WTC11 (cell line): ENCODE measurements around the gene PLIN3. TPM values are rescaled to one million over a fixed set of nuclear protein-coding genes. Genes with fewer than 3 reads are reported as not detected.
A peak's percentile ranks its signal among the peaks of the same experiment; 100 is the strongest.

Experiments used
- CREB1 ChIP-seq: sonication (generic); formaldehyde crosslinking; IDR thresholded peaks from 2 replicates; pipeline ENCODE4 v1.8.0; 2023; ENCODE audit warnings: mild to moderate bottlenecking, missing genetic modification reagents
- CREM ChIP-seq: sonication (generic); formaldehyde crosslinking; IDR thresholded peaks from 2 replicates; pipeline ENCODE4 v1.8.1; 2022; ENCODE audit warnings: mild to moderate bottlenecking, missing genetic modification reagents, moderate library complexity
- FOXK1 ChIP-seq: sonication (generic); formaldehyde crosslinking; IDR thresholded peaks from 2 replicates; pipeline ENCODE4 v1.8.0; 2022; ENCODE audit warnings: mild to moderate bottlenecking, moderate library complexity, missing genetic modification reagents
- GABPB1 ChIP-seq: sonication (generic); formaldehyde crosslinking; IDR thresholded peaks from 2 replicates; pipeline ENCODE4 v1.8.1; 2023; ENCODE audit warnings: mild to moderate bottlenecking, missing genetic modification reagents
- IRF2 ChIP-seq: sonication (generic); formaldehyde crosslinking; IDR thresholded peaks from 2 replicates; pipeline ENCODE4 v1.8.0; 2022; ENCODE audit warnings: low read depth, missing genetic modification reagents, borderline replicate concordance
- NFYB ChIP-seq: sonication (generic); formaldehyde crosslinking; conservative IDR thresholded peaks from 2 replicates; pipeline ENCODE4 v1.8.0; 2022; ENCODE audit warnings: low read depth, missing genetic modification reagents
- PRRX2 ChIP-seq: fragments of 250-450 bp; sonication (Bioruptor Pico); IDR thresholded peaks from 2 replicates; pipeline ENCODE4 v1.8.0; 2021; ENCODE audit warnings: mild to moderate bottlenecking
- SMAD3 ChIP-seq: sonication (generic); formaldehyde crosslinking; IDR thresholded peaks from 2 replicates; pipeline ENCODE4 v1.8.0; 2022; ENCODE audit warnings: missing genetic modification reagents, mild to moderate bottlenecking, borderline replicate concordance
- TCF7 ChIP-seq: sonication (generic); formaldehyde crosslinking; IDR thresholded peaks from 2 replicates; pipeline ENCODE4 v1.8.0; 2022; ENCODE audit warnings: mild to moderate bottlenecking, low read depth, missing genetic modification reagents, moderate library complexity
- ZBTB21 ChIP-seq: sonication (generic); formaldehyde crosslinking; IDR thresholded peaks from 2 replicates; pipeline ENCODE4 v1.8.1; 2023; ENCODE audit warnings: mild to moderate bottlenecking, missing genetic modification reagents, borderline replicate concordance
- ZNF121 ChIP-seq: sonication (generic); formaldehyde crosslinking; IDR thresholded peaks from 2 replicates; pipeline ENCODE4 v1.8.0; 2023; ENCODE audit warnings: missing genetic modification reagents
- ZNF138 ChIP-seq: sonication (generic); formaldehyde crosslinking; conservative IDR thresholded peaks from 2 replicates; pipeline ENCODE4 v1.8.1; 2022; ENCODE audit warnings: mild to moderate bottlenecking, moderate library complexity, missing genetic modification reagents
- ZNF219 ChIP-seq: sonication (generic); formaldehyde crosslinking; IDR thresholded peaks from 2 replicates; pipeline ENCODE4 v1.8.0; 2023; ENCODE audit warnings: missing genetic modification reagents, mild to moderate bottlenecking, borderline replicate concordance
- ZNF396 ChIP-seq: fragments of 250-450 bp; sonication (Bioruptor Pico); IDR thresholded peaks from 2 replicates; pipeline ENCODE4 v1.8.0; 2021; ENCODE audit warnings: mild to moderate bottlenecking, moderate library complexity, borderline replicate concordance
- ZNF423 ChIP-seq: fragments of 250-450 bp; sonication (Bioruptor Pico); IDR thresholded peaks from 2 replicates; pipeline ENCODE4 v2.1.2; 2022; ENCODE audit warnings: mild to moderate bottlenecking, moderate library complexity
- total RNA-seq: library from RNA; stranded (reverse); gene quantifications from 3 replicates; pipeline ENCODE4 v1.2.3, GENCODE V29; 2021
- TF ChIP-seq, protein P1 (sequence below): sonication (generic); formaldehyde crosslinking; IDR thresholded peaks from 2 replicates; pipeline ENCODE4 v1.8.0; 2023; ENCODE audit warnings: mild to moderate bottlenecking, missing genetic modification reagents
- TF ChIP-seq, protein P2 (sequence below): sonication (generic); formaldehyde crosslinking; IDR thresholded peaks from 2 replicates; pipeline ENCODE4 v1.8.1; 2023; ENCODE audit warnings: mild to moderate bottlenecking, missing genetic modification reagents, moderate library complexity
- TF ChIP-seq, protein P3 (sequence below): sonication (generic); formaldehyde crosslinking; IDR thresholded peaks from 2 replicates; pipeline ENCODE4 v1.8.0; 2022; ENCODE audit warnings: mild to moderate bottlenecking, missing genetic modification reagents
- TF ChIP-seq, protein P4 (sequence below): sonication (generic); formaldehyde crosslinking; IDR thresholded peaks from 2 replicates; pipeline ENCODE4 v1.8.1; 2023; ENCODE audit warnings: mild to moderate bottlenecking, missing genetic modification reagents
- TF ChIP-seq, protein P5 (sequence below): fragments of 250-450 bp; sonication (Bioruptor Pico); IDR thresholded peaks from 2 replicates; pipeline ENCODE4 v2.1.2; 2022; ENCODE audit warnings: mild to moderate bottlenecking, moderate library complexity
- TF ChIP-seq, protein P6 (sequence below): fragments of 250-450 bp; sonication (Bioruptor Pico); IDR thresholded peaks from 2 replicates; pipeline ENCODE4 v1.9.0; 2021; ENCODE audit warnings: mild to moderate bottlenecking
- TF ChIP-seq, protein P7 (sequence below): sonication (generic); formaldehyde crosslinking; IDR thresholded peaks from 2 replicates; pipeline ENCODE4 v1.8.1; 2022; ENCODE audit warnings: mild to moderate bottlenecking, moderate library complexity, missing genetic modification reagents
- TF ChIP-seq, protein P8 (sequence below): sonication (generic); formaldehyde crosslinking; IDR thresholded peaks from 2 replicates; pipeline ENCODE4 v1.8.1; 2023; ENCODE audit warnings: mild to moderate bottlenecking, moderate library complexity, missing genetic modification reagents
- TF ChIP-seq, protein P9 (sequence below): sonication (generic); formaldehyde crosslinking; IDR thresholded peaks from 2 replicates; pipeline ENCODE4 v1.8.0; 2022; ENCODE audit warnings: mild to moderate bottlenecking, missing genetic modification reagents

The PLIN3 gene
- total RNA-seq, 1 experiment from 2014 or later = 61.3 TPM

DNA sequence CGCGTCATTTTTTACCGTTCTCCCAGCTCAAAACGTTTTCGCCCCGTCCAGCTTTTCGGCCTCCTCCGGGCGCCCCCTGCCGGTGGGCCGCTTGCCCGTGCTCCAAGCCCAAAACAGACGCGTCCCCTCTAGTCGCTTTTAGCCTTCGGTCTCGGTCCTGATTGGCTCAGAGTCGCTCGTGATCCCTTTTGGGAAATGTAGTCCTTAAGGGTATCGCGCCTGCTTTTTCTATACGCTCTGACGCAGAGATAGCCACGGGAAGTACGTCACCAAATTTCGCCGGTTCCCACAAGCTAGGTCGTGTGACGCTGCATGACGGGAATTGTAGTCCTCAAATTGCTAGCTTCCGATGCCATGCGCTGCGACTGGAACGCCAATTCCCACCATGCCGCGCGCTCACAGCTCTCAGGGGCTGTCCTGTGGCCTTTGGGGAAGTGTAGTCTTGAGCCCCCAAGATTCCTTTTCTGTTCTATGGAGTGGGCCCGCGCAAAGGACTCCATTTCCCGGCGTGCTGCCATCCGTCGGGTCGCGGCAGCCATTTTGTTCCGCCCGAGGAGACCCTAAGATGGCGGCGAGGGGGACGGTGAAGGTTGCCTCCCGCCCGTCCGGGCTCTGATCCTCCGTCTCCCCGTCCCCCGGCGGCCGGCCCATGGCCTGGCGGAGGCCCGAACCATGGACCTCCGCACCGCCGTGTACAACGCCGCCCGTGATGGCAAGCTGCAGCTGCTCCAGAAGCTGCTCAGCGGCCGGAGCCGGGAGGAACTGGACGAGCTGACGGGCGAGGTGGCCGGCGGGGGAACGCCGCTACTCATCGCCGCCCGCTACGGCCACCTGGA is 76.1 kb downstream of the PLIN3 start, which contains the start of gene FEM1A (continued):
- TF ChIP-seq, protein P1, sequence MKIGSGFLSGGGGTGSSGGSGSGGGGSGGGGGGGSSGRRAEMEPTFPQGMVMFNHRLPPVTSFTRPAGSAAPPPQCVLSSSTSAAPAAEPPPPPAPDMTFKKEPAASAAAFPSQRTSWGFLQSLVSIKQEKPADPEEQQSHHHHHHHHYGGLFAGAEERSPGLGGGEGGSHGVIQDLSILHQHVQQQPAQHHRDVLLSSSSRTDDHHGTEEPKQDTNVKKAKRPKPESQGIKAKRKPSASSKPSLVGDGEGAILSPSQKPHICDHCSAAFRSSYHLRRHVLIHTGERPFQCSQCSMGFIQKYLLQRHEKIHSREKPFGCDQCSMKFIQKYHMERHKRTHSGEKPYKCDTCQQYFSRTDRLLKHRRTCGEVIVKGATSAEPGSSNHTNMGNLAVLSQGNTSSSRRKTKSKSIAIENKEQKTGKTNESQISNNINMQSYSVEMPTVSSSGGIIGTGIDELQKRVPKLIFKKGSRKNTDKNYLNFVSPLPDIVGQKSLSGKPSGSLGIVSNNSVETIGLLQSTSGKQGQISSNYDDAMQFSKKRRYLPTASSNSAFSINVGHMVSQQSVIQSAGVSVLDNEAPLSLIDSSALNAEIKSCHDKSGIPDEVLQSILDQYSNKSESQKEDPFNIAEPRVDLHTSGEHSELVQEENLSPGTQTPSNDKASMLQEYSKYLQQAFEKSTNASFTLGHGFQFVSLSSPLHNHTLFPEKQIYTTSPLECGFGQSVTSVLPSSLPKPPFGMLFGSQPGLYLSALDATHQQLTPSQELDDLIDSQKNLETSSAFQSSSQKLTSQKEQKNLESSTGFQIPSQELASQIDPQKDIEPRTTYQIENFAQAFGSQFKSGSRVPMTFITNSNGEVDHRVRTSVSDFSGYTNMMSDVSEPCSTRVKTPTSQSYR (CRISPR knock-in tag) = 0 out of 2 replicates have a peak, but pooled peaks have one; percentile 39
- TF ChIP-seq FOXK1 (peak; percentile 66), ZNF423 (CRISPR knock-in tag) (peak; percentile 47; the same call in 1 of the 2 replicates), ZNF138 (CRISPR knock-in tag) (no peak; the same call in 1 of the 2 replicates), CREM (CRISPR knock-in tag) (peak; percentile 93), TCF7 (CRISPR knock-in tag) (peak; percentile 49; the same call in 1 of the 2 replicates), ZBTB21 (peak; percentile 71), PRRX2 (CRISPR knock-in tag) (no peak), IRF2 (CRISPR knock-in tag) (no peak), ZNF121 (CRISPR knock-in tag) (no peak), ZNF396 (peak; percentile 80; the same call in 1 of the 2 replicates), SMAD3 (no peak), NFYB (CRISPR knock-in tag) (peak; percentile 70), GABPB1 (CRISPR knock-in tag) (peak; percentile 90; the same call in 1 of the 2 replicates), ZNF219 (no peak), CREB1 (CRISPR knock-in tag) (peak; percentile 74; the same call in 1 of the 2 replicates)
- TF ChIP-seq, protein P2, sequence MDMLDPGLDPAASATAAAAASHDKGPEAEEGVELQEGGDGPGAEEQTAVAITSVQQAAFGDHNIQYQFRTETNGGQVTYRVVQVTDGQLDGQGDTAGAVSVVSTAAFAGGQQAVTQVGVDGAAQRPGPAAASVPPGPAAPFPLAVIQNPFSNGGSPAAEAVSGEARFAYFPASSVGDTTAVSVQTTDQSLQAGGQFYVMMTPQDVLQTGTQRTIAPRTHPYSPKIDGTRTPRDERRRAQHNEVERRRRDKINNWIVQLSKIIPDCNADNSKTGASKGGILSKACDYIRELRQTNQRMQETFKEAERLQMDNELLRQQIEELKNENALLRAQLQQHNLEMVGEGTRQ = peak; percentile 82
- TF ChIP-seq, protein P3, sequence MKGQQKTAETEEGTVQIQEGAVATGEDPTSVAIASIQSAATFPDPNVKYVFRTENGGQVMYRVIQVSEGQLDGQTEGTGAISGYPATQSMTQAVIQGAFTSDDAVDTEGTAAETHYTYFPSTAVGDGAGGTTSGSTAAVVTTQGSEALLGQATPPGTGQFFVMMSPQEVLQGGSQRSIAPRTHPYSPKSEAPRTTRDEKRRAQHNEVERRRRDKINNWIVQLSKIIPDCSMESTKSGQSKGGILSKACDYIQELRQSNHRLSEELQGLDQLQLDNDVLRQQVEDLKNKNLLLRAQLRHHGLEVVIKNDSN (CRISPR knock-in tag) = peak; percentile 69; the same call in 1 of the 2 replicates
- TF ChIP-seq, protein P4, sequence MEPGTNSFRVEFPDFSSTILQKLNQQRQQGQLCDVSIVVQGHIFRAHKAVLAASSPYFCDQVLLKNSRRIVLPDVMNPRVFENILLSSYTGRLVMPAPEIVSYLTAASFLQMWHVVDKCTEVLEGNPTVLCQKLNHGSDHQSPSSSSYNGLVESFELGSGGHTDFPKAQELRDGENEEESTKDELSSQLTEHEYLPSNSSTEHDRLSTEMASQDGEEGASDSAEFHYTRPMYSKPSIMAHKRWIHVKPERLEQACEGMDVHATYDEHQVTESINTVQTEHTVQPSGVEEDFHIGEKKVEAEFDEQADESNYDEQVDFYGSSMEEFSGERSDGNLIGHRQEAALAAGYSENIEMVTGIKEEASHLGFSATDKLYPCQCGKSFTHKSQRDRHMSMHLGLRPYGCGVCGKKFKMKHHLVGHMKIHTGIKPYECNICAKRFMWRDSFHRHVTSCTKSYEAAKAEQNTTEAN (CRISPR knock-in tag) = 0 out of 2 replicates have a peak, but pooled peaks have one; percentile 52
- TF ChIP-seq, protein P5, sequence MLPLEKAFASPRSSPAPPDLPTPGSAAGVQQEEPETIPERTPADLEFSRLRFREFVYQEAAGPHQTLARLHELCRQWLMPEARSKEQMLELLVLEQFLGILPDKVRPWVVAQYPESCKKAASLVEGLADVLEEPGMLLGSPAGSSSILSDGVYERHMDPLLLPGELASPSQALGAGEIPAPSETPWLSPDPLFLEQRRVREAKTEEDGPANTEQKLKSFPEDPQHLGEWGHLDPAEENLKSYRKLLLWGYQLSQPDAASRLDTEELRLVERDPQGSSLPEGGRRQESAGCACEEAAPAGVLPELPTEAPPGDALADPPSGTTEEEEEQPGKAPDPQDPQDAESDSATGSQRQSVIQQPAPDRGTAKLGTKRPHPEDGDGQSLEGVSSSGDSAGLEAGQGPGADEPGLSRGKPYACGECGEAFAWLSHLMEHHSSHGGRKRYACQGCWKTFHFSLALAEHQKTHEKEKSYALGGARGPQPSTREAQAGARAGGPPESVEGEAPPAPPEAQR (CRISPR knock-in tag) = peak; percentile 67
- TF ChIP-seq, protein P6, sequence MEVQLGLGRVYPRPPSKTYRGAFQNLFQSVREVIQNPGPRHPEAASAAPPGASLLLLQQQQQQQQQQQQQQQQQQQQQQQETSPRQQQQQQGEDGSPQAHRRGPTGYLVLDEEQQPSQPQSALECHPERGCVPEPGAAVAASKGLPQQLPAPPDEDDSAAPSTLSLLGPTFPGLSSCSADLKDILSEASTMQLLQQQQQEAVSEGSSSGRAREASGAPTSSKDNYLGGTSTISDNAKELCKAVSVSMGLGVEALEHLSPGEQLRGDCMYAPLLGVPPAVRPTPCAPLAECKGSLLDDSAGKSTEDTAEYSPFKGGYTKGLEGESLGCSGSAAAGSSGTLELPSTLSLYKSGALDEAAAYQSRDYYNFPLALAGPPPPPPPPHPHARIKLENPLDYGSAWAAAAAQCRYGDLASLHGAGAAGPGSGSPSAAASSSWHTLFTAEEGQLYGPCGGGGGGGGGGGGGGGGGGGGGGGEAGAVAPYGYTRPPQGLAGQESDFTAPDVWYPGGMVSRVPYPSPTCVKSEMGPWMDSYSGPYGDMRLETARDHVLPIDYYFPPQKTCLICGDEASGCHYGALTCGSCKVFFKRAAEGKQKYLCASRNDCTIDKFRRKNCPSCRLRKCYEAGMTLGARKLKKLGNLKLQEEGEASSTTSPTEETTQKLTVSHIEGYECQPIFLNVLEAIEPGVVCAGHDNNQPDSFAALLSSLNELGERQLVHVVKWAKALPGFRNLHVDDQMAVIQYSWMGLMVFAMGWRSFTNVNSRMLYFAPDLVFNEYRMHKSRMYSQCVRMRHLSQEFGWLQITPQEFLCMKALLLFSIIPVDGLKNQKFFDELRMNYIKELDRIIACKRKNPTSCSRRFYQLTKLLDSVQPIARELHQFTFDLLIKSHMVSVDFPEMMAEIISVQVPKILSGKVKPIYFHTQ (CRISPR knock-in tag) = no peak
- TF ChIP-seq, protein P7, sequence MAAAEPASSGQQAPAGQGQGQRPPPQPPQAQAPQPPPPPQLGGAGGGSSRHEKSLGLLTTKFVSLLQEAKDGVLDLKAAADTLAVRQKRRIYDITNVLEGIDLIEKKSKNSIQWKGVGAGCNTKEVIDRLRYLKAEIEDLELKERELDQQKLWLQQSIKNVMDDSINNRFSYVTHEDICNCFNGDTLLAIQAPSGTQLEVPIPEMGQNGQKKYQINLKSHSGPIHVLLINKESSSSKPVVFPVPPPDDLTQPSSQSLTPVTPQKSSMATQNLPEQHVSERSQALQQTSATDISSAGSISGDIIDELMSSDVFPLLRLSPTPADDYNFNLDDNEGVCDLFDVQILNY (CRISPR knock-in tag) = no peak
- TF ChIP-seq, protein P8, sequence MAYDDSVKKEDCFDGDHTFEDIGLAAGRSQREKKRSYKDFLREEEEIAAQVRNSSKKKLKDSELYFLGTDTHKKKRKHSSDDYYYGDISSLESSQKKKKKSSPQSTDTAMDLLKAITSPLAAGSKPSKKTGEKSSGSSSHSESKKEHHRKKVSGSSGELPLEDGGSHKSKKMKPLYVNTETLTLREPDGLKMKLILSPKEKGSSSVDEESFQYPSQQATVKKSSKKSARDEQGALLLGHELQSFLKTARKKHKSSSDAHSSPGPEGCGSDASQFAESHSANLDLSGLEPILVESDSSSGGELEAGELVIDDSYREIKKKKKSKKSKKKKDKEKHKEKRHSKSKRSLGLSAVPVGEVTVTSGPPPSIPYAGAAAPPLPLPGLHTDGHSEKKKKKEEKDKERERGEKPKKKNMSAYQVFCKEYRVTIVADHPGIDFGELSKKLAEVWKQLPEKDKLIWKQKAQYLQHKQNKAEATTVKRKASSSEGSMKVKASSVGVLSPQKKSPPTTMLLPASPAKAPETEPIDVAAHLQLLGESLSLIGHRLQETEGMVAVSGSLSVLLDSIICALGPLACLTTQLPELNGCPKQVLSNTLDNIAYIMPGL (CRISPR knock-in tag) = peak; percentile 57
- TF ChIP-seq, protein P9, sequence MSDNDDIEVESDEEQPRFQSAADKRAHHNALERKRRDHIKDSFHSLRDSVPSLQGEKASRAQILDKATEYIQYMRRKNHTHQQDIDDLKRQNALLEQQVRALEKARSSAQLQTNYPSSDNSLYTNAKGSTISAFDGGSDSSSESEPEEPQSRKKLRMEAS (CRISPR knock-in tag) = peak; percentile 2; the same call in 1 of the 2 replicates
